Stomach smooth muscle (tissue), 2 donors: Measurements from ENCODE around the gene C1QTNF4.
A peak's percentile ranks its signal among the peaks of the same experiment; 100 is the strongest.
"Not testable (repeated sequence)": the region's sequence is repeated elsewhere in the genome, so short reads cannot be mapped to it uniquely, and the experiment has no call there.

ENCODE experiments used
- H3K27ac ChIP-seq: one replicate; pipeline ENCODE4 v1.7.0; 2013; ENCODE audit warnings: mild to moderate bottlenecking, low read length, inconsistent platforms
- H3K27me3 ChIP-seq, 2 donors: one replicate each; pipeline ENCODE4 v1.7.0; 2013; ENCODE audit warnings: low read length in 2 of 2; ENCODE audit not compliant: insufficient read depth in 2 of 2, control insufficient read depth in 1 of 2
- H3K36me3 ChIP-seq, 2 donors: one replicate each; pipeline ENCODE4 v1.7.0; 2013; ENCODE audit warnings: low read length in 2 of 2; ENCODE audit not compliant: control insufficient read depth in 2 of 2, insufficient read depth in 2 of 2
- H3K4me1 ChIP-seq: one replicate; pipeline ENCODE4 v1.7.0; 2013; ENCODE audit warnings: low read length; ENCODE audit not compliant: control insufficient read depth, insufficient read depth
- H3K4me3 ChIP-seq, 2 donors: one replicate each; pipeline ENCODE4 v1.7.0; 2013; ENCODE audit warnings: low read length in 2 of 2
- H3K9ac ChIP-seq, 2 donors: one replicate each; pipeline ENCODE4 v1.7.0; 2013; ENCODE audit warnings: low read length in 2 of 2, mild to moderate bottlenecking in 1 of 2
- H3K9me3 ChIP-seq, 2 donors: one replicate each; pipeline ENCODE4 v1.7.0; 2013; ENCODE audit warnings: low read length in 2 of 2; ENCODE audit not compliant: control insufficient read depth in 2 of 2
- donor health status: healthy.
- donor health status: Pancreatic carcinoma.

Gene C1QTNF4

DNA sequence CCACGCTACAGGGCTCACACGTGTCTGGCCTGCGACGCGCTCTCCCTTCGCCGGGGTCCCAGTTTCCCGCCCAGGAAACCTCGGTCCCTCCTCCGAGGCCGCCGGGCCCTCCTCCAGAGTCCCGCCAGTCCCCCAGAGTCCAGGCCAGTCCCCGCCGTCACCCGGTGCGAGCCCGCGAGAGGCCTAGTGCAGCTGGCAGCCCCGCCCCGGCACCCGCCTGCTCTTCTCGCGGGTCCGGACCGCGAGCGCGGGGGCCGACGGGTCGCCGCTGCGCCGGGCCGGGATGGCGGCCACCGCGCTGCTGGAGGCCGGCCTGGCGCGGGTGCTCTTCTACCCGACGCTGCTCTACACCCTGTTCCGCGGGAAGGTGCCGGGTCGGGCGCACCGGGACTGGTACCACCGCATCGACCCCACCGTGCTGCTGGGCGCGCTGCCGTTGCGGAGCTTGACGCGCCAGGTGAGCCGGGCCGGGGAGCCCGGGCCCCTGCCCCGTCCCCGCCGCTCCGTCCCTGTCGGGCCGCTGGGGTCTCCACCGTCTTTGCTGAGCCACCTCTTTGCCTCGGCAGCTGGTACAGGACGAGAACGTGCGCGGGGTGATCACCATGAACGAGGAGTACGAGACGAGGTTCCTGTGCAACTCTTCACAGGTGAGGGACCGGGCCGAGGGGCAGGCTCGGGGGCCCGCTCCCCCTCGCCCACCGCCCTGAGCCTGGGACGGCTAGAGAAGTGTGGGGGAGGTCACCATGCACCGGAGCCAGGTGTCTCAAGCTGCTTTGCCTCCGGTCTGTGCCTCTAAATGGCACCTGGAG, 28.7 kb downstream of the C1QTNF4 start, which contains the start of gene PTPMT1:
Gene PTPMT1, plus strand, starts transcription at position 260 of the 809 bp plus-strand sequence. Its CDS starts 24 bp downstream, at position 284.
- peak within 1 kb of the TSS; percentile 74 for H3K27ac ChIP-seq
- H3K9ac ChIP-seq = peak within 1 kb of the TSS; percentile 81 to 92
- no peaks in the 10 kb centered on the region for H3K9me3 ChIP-seq
- H3K4me3 ChIP-seq = peak within 1 kb of the TSS; percentile 86 to 88
- H3K36me3 ChIP-seq = peaks cover 7 to 8% of the 10 kb centered on the region in 2 donors
- H3K4me1 ChIP-seq = peaks cover 15% of the 10 kb centered on the region
- H3K27me3 ChIP-seq = no peaks in the 10 kb centered on the region

DNA sequence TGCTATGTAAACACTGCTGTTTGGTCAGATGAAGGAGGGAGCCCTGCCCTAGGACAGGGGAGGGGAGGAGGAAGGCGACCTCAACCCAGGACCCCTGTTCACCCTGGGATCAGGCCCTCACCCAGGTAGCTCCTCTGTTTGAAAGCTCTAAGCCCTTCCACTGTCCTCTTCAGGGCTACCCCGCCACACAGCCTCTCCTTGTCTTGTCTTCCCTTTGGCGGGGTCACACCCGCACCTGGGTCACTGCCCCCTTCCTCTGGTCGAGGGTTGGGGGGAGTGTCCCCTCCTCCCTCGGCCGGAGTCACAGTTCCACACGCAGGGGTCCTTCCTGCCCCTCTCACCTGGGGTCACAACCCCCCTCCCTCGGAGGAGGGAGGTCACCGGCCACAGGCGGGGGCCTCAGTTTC, 29.3 kb downstream of the C1QTNF4 start:
- Histone ChIP-seq H3K4me3 (peak overlapping the region; percentile 86 to 88), H3K36me3 (peaks cover 3 to 7% of the 10 kb centered on the region in 2 donors), H3K27me3 (no peaks in the 10 kb centered on the region), H3K27ac (peak overlapping the region; percentile 74), H3K4me1 (peaks cover 15% of the 10 kb centered on the region), H3K9me3 (no peaks in the 10 kb centered on the region), H3K9ac (peak overlapping the region; percentile 81 to 92)

DNA sequence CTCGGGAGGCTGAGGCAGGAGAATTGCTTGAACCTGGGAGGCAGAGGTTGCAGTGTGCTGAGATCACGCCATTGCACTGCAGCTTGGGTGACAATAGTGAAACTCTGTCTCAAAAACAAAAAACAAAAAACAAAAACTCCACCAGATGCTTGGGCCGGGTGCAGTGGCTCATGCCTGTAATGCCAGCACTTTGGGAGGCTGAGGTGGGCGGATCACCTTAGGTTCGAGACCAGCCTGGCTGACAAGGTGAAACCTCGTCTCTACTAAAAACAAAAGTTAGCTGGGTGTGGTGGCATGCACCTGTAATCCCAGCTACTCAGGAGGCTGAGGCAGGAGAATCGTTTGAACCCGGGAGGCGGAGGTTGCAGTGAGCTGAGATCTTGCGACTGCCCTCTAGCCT, 29.8 kb downstream of the C1QTNF4 start:
- H3K27me3 ChIP-seq, H3K9ac ChIP-seq, H3K36me3 ChIP-seq, H3K27ac ChIP-seq, H3K9me3 ChIP-seq: not testable (repeated sequence)
- Histone ChIP-seq H3K4me3 (peak overlapping the region in 1 of 2 donors; percentile 88), H3K4me1 (peaks cover 15% of the 10 kb centered on the region)

DNA sequence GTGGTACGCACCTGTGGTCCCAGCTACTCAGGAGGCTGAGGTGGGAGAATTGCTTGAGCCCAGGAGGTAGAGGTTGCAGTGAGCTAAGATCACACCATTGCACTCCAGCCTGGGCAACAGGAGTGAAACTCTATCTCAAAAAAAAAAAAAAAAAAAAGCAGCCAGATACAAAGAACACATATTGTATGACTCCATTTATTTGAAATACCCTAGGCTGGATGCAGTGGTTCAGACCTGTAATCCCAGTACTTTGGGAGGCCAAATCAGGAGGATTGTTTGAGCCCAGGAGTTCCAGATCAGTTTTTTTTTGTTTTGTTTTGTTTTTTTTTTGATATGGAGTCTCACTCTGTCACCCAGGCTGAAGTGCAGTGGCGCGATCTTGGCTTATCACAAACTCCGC, 31.8 kb downstream of the C1QTNF4 start:
- not testable (repeated sequence) for H3K4me3 ChIP-seq, H3K9me3 ChIP-seq, H3K36me3 ChIP-seq, H3K27me3 ChIP-seq, H3K9ac ChIP-seq, H3K27ac ChIP-seq
- H3K4me1 ChIP-seq = peaks cover 15% of the 10 kb centered on the region

DNA sequence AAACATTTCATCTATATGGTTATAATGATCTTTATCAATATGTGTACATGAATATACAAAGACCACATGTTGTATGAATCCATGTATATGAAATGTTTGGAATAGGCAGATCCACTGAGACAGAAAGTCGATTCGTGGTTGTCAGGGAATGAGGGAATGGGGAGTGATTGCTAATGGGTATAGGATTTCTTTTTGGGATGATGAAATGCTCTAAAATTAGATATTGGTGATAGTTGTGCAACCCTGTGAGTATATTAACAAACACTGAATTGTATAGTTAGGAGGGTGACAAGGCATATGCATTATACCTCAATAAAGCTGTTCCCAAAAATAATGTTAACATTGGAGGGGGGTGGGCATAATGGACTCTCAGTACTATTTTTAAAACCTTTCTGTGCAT, 33.8 kb downstream of the C1QTNF4 start:
- Histone ChIP-seq H3K9me3 (no peaks in the 10 kb centered on the region), H3K9ac (no peak overlapping the region), H3K27me3 (no peaks in the 10 kb centered on the region), H3K36me3 (no peaks in the 10 kb centered on the region), H3K4me1 (peaks cover 5% of the 10 kb centered on the region), H3K4me3 (no peak overlapping the region), H3K27ac (no peak overlapping the region)

DNA sequence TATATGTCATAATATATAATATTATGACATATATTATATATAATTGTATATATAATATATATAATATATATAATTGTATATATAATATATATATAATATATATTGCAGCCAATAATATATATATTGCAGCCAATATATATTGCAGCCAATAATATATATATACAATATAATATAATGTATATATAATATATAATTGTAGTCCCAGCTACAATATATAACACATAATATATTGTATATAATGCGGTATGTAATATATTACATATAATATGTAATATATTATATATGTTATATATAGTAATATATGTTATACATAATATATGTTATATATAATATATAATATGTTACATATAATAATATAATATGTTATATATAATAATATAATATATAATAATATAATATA, 35.5 kb downstream of the C1QTNF4 start:
- Histone ChIP-seq H3K9me3 (no peaks in the 10 kb centered on the region), H3K36me3 (no peaks in the 10 kb centered on the region)

DNA sequence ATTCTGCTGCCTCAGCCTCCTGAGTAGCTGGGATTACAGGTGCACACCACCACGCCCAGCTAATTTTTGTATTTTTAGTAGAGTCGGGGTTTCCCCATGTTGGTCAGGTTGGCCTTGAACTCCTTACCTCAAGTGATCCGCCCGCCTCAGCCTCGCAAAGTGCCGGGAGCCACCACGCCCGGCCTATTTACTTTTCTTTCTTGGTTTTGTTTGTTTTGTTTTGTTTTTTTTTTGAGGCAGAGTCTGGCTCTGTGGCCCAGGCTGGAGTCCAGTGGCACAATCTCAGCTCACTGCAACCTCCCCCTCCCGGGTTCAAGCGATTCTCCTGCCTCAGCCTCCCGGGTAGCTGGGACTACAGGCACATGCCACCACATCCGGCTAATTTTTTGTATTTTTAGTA, 37.2 kb downstream of the C1QTNF4 start:
- H3K4me1 ChIP-seq, H3K4me3 ChIP-seq, H3K27me3 ChIP-seq, H3K9me3 ChIP-seq, H3K36me3 ChIP-seq, H3K9ac ChIP-seq, H3K27ac ChIP-seq: not testable (repeated sequence)

More for the DNA sequence above, 35.5 kb downstream of the C1QTNF4 start:
- no peak overlapping the region for H3K9ac ChIP-seq
- no peaks in the 10 kb centered on the region for H3K4me1 ChIP-seq
- H3K27ac ChIP-seq = no peak overlapping the region
- no peak overlapping the region for H3K4me3 ChIP-seq
- H3K27me3 ChIP-seq = no peaks in the 10 kb centered on the region

DNA sequence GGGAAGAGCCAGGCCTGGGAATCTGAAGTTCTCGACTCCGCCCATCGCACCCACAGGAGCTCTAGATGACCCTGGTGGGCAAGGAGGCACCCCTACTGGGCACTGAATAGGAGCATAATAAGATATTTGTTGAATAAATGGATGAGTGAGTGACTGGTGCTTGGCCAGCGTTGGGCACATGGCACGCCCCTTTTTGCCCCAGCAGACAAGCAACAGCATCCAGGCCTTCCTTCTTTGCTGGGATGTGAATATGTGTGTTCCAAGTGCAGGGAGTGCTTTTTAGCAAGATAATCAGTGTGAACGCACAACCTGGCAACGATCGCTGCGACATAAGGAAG, 40.8 kb downstream of the C1QTNF4 start:
- Histone ChIP-seq H3K9me3 (no peaks in the 10 kb centered on the region), H3K4me1 (peaks cover 17% of the 10 kb centered on the region), H3K4me3 (peak overlapping the region; percentile 96 to 98), H3K9ac (peak overlapping the region; percentile 70 to 73), H3K36me3 (no peaks in the 10 kb centered on the region), H3K27me3 (no peaks in the 10 kb centered on the region), H3K27ac (peak overlapping the region; percentile 81)

DNA sequence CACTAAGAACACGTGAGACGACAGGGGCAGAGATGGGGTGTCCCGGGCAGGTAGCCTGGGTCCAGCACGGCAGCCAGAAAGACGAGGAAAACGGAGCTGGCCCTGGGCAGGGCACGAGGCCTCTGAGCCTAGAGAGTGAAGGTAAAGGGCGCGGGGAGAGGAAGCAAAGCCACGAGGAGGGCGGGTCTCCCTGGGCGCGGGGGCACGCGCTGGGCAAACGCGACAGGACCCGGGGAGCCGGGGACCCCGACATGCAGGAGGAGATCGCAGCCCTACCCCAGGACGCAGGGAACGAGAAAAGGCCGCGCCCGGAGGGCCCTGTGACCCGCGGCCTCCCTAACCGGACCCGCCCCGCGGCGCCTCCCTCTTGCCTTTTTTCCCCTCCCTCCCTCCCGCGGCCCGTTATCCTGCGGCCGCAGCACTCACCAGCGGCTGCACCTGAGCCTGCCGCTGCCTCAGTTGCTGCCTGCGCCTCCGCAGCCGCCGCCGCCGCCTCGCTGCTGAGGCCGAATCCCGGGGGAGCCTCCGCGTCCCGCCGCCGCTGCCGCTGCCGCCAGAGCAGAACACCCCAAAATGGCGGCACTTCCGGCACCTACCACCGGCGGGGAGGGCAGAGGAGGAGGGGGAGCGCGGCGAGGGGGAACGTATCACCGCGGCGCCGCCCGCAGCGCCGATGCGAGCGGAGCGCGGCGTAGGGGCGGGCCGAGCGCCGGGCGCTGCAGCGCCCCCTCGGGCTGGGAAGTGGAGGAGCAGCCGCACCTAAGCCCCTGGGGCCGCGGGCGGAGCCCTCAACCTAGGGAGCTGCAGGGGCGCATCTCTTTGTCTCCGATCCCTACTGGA, 41.4 kb downstream of the C1QTNF4 start, which contains the start of gene CELF1:
Gene CELF1, minus strand, starts transcription at position 567 of the 840 bp plus-strand sequence. CDS start 53,609 bp downstream, outside the sequence.
- H3K27ac ChIP-seq = peak within 1 kb of the TSS; percentile 81
- peaks cover 17% of the 10 kb centered on the region for H3K4me1 ChIP-seq
- H3K9me3 ChIP-seq = no peaks in the 10 kb centered on the region
- H3K9ac ChIP-seq = peak within 1 kb of the TSS; percentile 83 to 94
- peak within 1 kb of the TSS; percentile 96 to 98 for H3K4me3 ChIP-seq
- no peaks in the 10 kb centered on the region for H3K27me3 ChIP-seq
- no peaks in the 10 kb centered on the region for H3K36me3 ChIP-seq

DNA sequence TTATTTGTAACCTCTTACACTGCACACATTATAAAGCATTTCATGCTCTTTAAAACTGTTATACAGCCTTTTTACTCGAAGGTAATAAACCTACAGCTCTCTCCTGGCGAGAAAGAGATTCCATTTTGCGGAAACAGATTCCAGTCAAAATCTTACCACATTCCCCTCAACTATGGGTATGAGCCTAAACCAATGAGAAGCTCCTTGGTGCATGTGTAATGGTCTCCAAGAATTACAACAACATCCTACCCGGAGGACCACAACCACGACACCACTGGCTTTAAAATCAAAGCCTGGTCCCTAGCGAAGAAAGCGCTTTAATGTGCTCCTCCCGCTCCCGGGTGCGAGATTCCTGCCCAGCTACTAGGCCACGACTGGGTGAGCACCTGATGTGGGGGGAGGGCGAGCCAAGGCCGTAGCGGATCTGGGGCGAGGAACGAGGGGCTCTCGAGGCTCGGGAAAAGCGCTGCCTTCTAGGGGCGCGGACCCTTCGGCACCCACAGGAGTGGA, 42.1 kb downstream of the C1QTNF4 start:
- H3K27ac ChIP-seq = peak overlapping the region; percentile 81
- H3K4me3 ChIP-seq = peak overlapping the region; percentile 96 to 98
- no peaks in the 10 kb centered on the region for H3K36me3 ChIP-seq
- peak overlapping the region; percentile 83 to 94 for H3K9ac ChIP-seq
- no peaks in the 10 kb centered on the region for H3K9me3 ChIP-seq
- no peaks in the 10 kb centered on the region for H3K27me3 ChIP-seq
- H3K4me1 ChIP-seq = peaks cover 17% of the 10 kb centered on the region
